NT2/D1 (cell line): Measurements from ENCODE around the gene PRXL2B.

ENCODE experiments used
- SUZ12 ChIP-seq: IDR thresholded peaks from 2 replicates; pipeline ENCODE4 v1.6.1; 2011; ENCODE audit not compliant: insufficient read length, insufficient read depth; ENCODE audit errors: extremely low read depth
- YY1 ChIP-seq: IDR thresholded peaks from 2 replicates; pipeline ENCODE4 v1.6.1; 2011; ENCODE audit not compliant: insufficient read length, insufficient read depth

DNA sequence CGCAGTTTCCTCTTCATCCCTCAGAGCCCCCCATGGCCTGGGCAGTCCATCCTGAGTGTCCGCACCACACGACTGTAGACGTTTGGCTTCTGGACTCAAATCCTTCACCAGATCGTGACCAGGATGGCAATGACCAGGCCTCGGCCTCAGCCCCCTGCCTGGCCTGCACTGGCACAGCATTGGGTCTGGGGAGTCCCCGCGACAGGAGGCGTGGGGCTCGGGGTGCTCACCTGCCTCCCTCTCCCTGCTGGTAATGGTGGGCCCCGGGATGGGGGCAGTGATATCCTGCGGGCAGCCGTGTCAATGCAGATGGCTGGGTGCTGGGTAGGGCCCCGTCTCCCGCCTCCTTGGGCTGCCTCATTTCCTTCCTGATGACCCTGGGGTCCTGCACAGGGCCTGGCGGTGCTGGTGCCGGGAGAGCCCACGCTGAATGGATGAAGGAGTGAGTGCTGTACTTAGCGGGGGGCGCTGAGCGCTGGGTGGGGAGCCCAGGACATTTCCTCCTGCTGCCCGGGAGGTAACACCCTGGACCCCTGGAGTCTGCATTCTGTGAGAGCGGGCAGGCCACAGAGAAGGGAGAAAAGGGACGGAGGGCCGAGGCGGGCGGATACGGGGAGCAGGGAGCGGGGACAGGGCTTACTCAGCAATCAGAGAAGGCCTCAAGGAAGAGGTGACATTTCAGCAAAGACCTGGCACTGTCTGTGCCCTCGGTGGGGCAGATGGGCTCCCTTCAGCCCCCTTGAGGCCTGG, 32.5 kb upstream of the PRXL2B start:
- TF ChIP-seq SUZ12 (no peak), YY1 (no peak)
